Measurements from ENCODE around the gene IL16.

The IL16 gene

DNA sequence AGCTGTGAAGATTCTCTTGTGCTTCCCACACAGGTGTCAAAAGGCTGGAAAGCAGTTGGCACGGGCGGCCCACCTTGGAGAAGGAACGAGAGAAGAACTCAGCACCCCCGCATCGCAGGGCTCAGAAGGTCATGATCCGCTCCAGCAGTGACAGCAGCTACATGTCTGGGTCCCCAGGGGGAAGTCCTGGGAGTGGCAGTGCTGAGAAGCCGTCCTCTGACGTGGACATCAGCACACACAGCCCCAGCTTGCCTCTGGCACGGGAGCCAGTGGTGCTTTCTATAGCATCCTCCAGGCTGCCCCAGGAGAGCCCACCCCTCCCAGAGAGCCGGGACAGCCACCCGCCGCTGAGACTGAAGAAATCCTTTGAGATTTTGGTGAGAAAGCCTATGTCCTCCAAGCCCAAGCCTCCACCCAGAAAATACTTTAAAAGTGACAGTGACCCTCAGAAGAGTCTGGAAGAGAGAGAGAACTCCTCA lies 95.9 kb downstream of the IL16 start:
- TF ChIP-seq EP300 (IDR thresholded peaks at IDR 0.05; ENCODE audit: borderline replicate concordance) (no peak), TEAD4 (IDR thresholded peaks at IDR 0.05) (no peak), NFIC (IDR thresholded peaks at IDR 0.05) (no peak), ZBTB7A (IDR thresholded peaks at IDR 0.05; ENCODE audit: low read depth) (no peak), FOXM1 (IDR thresholded peaks at IDR 0.05; ENCODE audit: borderline replicate concordance, low read depth) (no peak), RAD21 (IDR thresholded peaks at IDR 0.05; ENCODE audit: low read depth) (no peak), YY1 (IDR thresholded peaks at IDR 0.05; ENCODE audit: low read depth) (no peak), TAF1 (IDR thresholded peaks at IDR 0.05; ENCODE audit: low read depth) (no peak)
- TF ChIP-seq, protein P1, sequence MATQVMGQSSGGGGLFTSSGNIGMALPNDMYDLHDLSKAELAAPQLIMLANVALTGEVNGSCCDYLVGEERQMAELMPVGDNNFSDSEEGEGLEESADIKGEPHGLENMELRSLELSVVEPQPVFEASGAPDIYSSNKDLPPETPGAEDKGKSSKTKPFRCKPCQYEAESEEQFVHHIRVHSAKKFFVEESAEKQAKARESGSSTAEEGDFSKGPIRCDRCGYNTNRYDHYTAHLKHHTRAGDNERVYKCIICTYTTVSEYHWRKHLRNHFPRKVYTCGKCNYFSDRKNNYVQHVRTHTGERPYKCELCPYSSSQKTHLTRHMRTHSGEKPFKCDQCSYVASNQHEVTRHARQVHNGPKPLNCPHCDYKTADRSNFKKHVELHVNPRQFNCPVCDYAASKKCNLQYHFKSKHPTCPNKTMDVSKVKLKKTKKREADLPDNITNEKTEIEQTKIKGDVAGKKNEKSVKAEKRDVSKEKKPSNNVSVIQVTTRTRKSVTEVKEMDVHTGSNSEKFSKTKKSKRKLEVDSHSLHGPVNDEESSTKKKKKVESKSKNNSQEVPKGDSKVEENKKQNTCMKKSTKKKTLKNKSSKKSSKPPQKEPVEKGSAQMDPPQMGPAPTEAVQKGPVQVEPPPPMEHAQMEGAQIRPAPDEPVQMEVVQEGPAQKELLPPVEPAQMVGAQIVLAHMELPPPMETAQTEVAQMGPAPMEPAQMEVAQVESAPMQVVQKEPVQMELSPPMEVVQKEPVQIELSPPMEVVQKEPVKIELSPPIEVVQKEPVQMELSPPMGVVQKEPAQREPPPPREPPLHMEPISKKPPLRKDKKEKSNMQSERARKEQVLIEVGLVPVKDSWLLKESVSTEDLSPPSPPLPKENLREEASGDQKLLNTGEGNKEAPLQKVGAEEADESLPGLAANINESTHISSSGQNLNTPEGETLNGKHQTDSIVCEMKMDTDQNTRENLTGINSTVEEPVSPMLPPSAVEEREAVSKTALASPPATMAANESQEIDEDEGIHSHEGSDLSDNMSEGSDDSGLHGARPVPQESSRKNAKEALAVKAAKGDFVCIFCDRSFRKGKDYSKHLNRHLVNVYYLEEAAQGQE (IDR thresholded peaks at IDR 0.05; ENCODE audit: low read depth), result no peak
- TF ChIP-seq, protein P2, sequence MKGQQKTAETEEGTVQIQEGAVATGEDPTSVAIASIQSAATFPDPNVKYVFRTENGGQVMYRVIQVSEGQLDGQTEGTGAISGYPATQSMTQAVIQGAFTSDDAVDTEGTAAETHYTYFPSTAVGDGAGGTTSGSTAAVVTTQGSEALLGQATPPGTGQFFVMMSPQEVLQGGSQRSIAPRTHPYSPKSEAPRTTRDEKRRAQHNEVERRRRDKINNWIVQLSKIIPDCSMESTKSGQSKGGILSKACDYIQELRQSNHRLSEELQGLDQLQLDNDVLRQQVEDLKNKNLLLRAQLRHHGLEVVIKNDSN (IDR thresholded peaks at IDR 0.05), result no peak

DNA sequence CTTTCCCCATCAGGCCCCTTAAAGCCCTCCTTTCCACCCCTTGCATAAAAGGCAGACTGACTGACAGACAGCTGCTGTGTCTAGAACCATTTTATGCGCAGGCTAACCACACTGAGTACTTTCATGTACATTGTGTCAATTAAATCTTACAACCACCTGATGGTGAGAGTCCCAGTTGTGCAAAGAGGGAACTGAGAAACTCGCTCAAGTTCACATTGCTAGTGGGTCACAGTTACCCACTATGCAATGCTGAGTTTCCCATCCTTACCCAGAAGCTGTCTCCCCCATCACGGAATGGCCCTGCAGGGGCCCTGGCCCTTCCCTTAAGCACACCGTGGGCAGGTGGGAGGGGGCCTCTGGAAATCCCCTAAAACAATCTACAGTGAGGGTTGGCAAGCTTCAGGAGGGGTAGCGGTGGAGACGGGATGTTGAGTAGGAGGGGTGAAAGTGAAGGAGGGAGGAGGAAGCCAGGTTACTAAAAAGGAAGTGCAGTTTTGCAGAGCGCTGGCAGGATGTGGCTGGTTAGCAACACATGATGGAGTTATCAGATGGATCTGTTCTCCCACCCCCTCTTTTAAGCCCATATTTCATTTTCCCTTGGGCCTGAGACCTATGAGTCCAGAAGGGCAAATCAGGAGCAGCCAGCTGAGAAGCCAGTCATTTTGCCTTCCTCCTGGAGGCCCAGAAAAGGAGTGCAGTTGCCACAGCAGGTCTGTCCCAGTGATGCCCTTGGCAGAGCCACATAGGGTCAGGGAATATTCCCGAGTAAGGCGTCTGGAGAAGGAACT lies 97.2 kb downstream of the IL16 start:
- TF ChIP-seq FOXM1 (IDR thresholded peaks at IDR 0.05; ENCODE audit: borderline replicate concordance, low read depth), result no peak
- TF ChIP-seq, protein P1 (IDR thresholded peaks at IDR 0.05; ENCODE audit: low read depth), result no peak
- no peak for TF ChIP-seq EP300 (IDR thresholded peaks at IDR 0.05; ENCODE audit: borderline replicate concordance)
- no peak for TF ChIP-seq TCF12 (IDR thresholded peaks at IDR 0.05; ENCODE audit: low read depth)

DNA sequence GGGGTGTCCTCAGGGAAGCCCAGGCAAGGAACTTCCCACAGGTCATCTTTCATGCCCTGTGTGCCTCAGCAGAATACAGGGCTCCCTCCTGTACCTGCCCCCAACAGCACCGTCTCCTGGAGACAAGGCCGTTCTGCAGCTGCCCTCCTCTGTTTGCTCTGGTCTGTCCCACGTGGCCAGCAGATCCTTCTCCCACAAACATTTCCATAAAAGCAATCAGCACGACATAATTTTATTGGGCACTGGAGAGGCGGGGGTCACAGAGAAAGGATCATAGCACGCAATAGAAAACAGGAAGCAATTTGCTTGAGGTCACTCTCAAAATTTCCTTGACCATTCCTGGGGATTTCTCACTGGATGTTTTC lies 97.8 kb downstream of the IL16 start:
- TF ChIP-seq, protein P1 (IDR thresholded peaks at IDR 0.05; ENCODE audit: low read depth), result no peak
- TF ChIP-seq EP300 (IDR thresholded peaks at IDR 0.05; ENCODE audit: borderline replicate concordance) (no peak), CEBPB (IDR thresholded peaks at IDR 0.05) (no peak), RAD21 (IDR thresholded peaks at IDR 0.05; ENCODE audit: low read depth) (no peak), TCF12 (IDR thresholded peaks at IDR 0.05; ENCODE audit: low read depth) (no peak), YY1 (IDR thresholded peaks at IDR 0.05; ENCODE audit: low read depth) (no peak), TEAD4 (IDR thresholded peaks at IDR 0.05) (no peak), TAF1 (IDR thresholded peaks at IDR 0.05; ENCODE audit: low read depth) (no peak), CREB1 (IDR thresholded peaks at IDR 0.05; ENCODE audit: low read depth) (no peak)
- TF ChIP-seq, protein P3, sequence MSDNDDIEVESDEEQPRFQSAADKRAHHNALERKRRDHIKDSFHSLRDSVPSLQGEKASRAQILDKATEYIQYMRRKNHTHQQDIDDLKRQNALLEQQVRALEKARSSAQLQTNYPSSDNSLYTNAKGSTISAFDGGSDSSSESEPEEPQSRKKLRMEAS (IDR thresholded peaks at IDR 0.05), result no peak
- TF ChIP-seq, protein P2 (IDR thresholded peaks at IDR 0.05), result no peak

DNA sequence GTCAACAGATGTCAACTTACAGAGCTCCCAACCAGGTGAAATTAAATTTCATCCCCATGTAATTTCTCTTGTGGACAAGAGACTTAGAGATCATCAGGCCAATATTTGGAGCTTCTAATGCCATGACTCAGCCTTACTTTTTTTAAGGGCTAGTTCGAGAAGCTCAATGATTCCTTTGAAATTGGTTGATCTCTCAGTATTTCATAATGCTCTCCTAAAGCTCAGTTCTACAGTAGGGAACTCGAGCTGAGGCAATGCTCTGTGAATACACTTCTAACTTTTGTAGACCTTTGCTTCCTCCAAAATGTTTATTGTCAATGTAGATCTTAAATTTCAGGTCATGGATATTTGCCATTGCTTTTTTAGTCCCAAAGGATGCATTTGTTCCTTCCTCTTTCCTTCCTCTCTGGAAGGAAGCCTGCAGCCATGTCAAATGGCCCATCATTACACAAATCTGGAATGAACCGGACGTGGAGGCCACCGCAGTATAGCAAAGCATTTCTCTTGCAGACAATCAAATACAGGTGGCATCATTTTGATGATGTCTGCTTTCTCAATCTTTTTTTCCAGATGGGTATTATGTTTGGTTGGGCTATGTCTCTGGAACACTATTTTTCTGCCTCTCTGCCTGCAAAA lies 98.9 kb downstream of the IL16 start:
- TF ChIP-seq NFIC (IDR thresholded peaks at IDR 0.05), result no peak
- TF ChIP-seq TAF1 (IDR thresholded peaks at IDR 0.05; ENCODE audit: low read depth), result no peak
- no peak for TF ChIP-seq RAD21 (IDR thresholded peaks at IDR 0.05; ENCODE audit: low read depth)
- TF ChIP-seq ZBTB7A (IDR thresholded peaks at IDR 0.05; ENCODE audit: low read depth), result no peak

DNA sequence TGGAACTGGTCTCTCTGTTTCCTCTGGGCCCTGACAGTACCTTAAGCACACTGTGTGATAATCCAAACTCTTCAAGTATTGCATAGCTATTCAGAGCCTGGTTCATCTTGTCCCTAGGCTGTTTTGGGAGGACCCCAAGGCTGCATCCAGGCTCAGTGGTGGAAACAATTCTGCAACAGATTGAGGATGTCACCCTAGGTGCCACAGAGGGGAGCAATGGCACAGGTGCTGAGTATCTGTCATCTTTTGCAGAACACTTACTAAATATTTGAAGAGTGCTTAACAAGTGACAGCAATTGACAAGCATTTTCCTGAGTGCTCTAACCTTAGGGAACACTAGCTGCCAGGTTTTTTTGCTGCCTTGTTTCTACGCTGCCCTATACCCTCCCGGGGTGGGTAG lies 99.5 kb downstream of the IL16 start:
- TF ChIP-seq TCF12 (IDR thresholded peaks at IDR 0.05; ENCODE audit: low read depth), result no peak
- no peak for TF ChIP-seq NFIC (IDR thresholded peaks at IDR 0.05)
- TF ChIP-seq TAF1 (IDR thresholded peaks at IDR 0.05; ENCODE audit: low read depth), result no peak
- TF ChIP-seq CEBPB (IDR thresholded peaks at IDR 0.05), result no peak
